ENCODE measurements around the gene SLC1A5.

DNA sequence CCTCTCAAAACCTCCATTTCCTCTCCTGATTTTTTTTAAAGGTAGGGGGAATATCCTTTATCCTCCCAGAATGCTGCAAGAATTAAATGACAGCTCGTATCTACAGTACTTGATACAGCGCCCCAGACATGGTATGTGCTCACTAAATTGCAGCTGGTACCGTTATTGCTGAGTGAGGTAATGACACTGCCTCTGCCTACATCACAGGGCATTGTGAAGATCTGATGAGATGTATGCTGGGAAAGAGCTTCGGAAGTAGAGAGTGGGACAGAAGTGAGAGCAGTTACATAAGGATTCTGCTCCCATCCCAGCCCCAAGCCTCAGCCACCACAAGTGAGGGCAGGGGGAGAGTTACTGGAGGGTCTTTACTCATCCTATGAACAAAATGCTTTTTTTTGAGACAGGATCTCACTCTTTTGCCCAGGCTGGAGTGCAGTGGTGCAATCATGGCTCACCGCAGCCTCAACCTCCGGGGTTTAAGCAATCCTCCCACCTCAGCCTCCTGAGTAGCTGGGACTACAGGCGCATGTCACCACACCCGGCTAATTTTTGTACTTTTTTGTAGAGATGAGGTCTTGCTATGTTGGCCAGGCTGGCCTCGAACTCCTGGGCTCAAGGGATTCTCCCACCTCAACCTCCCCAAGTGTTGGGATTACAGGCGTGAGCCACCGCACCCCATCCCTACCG, 44.2 kb downstream of the SLC1A5 start:
- TF ChIP-seq ZNF274 (IDR thresholded peaks at IDR 0.05; ENCODE audit: low read depth, low read length) (no peak), YY1 (IDR thresholded peaks at IDR 0.05; ENCODE audit: insufficient read depth, insufficient read length) (no peak)

Data from NT2/D1 (cell line).